GM21619 (cell line): Measurements from ENCODE around the gene FEN1.
A peak's percentile ranks its signal among the peaks of the same experiment; 100 is the strongest.

ENCODE experiments used
- ATAC-seq: cut with Tn5 transposase; IDR thresholded peaks from one replicate; pipeline ENCODE4 v1.9.1; 2021; ENCODE audit not compliant: unreplicated experiment

The FEN1 gene

DNA sequence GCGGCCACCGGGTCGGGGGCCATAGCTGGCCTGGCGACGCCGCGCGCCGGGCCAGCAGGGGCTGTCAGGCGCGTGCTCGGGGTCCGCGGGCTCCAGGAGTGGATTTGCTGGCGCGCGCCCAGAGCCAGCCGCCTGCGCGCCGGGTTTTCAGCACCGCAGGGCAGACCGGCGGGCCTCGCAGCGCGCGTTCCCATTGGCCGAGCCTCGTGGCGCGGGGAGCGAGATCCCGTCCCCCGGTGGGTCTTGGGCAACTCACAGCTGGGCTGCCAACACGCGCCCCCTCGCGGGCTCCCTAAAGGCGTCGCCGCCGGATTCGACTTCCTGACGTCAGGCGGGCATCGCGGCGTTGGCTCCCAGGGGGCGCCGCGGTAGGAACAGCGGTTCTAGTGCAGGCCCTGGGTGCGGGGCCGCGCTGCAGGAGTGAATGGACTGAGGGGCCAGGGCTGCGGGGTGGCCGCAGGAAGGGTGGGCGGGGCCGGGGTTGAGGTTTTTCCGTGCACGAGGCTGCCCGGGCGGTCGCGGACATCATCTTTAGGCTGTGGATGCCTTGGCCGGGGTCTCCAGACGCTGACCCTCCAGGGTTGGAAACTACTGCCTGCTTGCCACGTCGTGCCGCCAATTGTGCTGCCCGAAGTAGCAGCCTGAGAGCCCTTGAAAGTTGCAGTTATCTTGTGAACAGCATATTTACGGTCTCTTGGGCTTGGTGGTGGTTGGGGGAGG lies 24.2 kb downstream of the FEN1 start, which contains the start of gene FADS1:
Gene FADS1, minus strand, starts transcription at position 268 of the 720 bp plus-strand sequence. Its CDS starts 74 bp downstream, at position 194.
- peak; percentile 45 for ATAC-seq

- no peak for ATAC-seq
Measured at GRCh38 chr11:61817471-61818202, 24.9 kb downstream of the FEN1 start.

GRCh38 chr11:61820174-61820573 lies 27.5 kb downstream of the FEN1 start:
- ATAC-seq, result no peak

DNA sequence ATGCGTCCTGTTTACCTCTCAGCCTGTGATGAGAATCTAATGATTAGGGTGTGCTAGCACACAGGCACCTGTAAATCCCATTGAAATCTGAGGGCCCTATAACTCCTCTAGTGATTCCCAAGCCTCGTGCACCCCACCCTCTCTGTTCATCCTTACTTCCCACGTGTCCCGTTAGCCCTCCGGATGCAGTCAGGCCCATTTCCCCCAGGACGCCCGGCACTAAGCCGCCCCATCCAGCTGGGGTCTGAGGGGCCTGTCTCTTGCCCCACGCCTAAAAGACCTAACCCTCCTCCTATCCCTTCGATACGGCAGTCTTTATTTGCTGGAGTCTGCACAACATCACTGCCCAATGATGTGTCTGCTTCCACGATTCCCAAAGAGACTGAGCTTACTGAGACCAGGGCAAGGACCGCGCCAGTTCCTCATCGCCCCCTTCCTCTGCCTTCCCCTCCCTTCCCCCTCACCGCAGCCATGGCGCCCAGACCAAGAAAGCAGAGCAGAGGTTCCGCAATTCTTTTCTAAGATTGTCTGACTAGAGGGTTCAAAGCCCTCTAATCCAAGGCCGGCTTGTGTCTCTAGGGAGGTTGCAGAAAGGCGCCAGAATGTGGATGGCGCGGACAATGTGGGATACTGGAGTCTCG lies 34.3 kb downstream of the FEN1 start:
- no peak for ATAC-seq

GRCh38 chr11:61827571-61828378 lies 35.1 kb downstream of the FEN1 start, which contains the start of gene FADS2:
TSS of gene FADS2 (plus strand) at chr11:61828300. CDS start at chr11:61828391, 91 bp downstream.
- peak; percentile 76 for ATAC-seq

DNA sequence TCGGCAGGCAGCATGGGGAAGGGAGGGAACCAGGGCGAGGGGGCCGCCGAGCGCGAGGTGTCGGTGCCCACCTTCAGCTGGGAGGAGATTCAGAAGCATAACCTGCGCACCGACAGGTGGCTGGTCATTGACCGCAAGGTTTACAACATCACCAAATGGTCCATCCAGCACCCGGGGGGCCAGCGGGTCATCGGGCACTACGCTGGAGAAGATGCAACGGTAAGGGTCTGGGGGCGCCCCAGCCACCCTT lies 35.6 kb downstream of the FEN1 start:
- ATAC-seq, result peak; percentile 0

DNA sequence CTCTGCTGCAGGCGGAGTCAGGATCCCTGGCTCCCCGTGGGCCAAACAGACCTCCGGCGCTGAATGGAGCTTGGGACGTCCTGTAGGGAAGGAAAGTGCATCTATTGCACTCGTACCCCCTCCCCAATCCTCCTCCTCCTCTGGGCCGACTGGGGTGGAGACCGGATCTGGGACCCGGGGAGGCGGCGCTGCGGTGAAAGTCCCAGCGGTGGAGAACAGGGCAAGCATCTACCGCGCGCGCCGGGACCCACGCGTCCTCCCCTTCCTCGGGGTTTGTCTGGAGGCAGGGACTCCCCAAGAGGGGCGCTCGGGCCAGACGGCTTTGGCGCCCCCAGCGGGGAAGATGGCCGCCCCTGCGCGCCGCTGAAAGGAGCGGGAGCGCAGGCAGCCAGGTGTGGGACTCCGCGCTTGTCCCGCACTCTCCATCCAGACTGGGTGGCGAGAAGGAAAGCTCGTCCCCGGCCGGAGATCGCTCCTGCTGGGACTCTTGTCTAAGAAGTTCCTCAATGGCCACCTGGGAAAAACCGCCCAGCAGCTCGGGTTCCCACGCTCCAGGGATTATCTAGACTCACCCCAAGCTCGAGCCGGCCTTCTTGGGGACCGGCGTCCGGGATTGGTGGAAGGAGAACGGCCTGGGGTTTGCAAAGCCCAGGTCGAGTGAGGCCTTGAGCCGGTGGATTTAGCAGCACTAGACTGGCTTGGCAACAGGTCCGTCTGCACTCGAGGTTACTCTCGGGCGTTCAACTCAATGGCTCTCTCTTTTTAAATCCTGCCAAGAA lies 36.1 kb downstream of the FEN1 start:
- peak; percentile 15 for ATAC-seq

- ATAC-seq, result no peak
Measured at GRCh38 chr11:61829806-61830205, 37.1 kb downstream of the FEN1 start.

DNA sequence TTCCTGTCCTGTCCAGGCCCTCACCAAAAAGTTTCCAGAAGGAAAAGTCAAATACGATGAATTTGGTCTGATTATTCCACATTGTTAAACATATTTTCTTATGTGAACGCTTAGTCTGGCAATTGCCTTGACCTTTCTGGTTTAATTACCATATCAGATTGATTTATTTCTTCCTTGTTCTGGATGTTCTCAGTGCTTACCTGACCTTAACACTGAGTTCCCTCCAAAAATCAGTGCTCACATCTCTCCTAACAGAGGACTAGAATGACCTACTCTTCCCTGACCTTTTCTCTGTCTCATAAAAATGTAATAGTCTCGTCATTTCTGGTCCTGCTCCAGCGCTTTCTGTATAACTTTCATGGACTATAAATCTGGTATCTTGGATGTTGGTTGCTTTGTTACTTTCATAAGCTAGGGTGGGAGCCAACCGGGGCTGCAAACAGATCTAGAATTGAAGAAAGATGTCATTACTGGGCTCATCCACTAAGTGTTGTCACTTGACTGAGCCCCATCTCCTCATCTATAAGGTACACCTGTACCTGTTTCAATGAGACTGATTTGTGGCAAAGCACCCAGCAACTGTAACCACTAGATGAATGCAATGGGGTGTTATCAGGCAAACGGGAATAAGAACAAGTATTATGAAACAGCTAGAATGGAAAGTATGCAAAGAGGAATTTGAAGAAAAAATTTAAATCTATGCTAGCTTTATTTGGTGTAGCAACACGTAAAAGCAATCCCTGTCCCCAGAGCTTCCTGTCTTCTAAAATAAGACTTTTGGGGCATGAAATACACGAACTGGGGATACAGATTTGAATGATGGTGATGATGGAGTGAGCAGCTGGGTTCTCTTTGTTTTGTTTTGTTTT lies 37.8 kb downstream of the FEN1 start:
- no peak for ATAC-seq

GRCh38 chr11:61832207-61832606 lies 39.5 kb downstream of the FEN1 start:
- no peak for ATAC-seq

DNA sequence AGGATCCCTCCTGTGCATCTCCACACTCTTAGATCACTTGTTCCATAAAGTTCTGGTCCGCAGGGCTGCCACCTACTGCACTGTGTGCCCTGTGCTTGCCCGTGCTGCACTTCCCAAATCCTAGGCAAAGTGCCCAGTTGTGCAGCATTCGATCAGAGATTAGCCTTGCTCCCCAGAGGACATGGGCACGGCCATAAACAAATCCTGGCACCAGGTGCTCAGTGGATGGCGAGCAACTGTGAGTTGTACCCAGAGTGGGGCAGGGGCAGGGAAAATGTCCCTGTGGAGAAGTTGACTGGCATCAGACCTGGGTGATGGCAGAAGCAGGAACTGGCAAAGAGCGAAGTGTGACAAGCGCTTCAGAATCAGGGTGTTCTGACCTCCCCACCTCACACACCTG lies 40.0 kb downstream of the FEN1 start:
- no peak for ATAC-seq

GRCh38 chr11:61833471-61833870 lies 40.8 kb downstream of the FEN1 start:
- no peak for ATAC-seq

GRCh38 chr11:61833926-61834277 lies 41.2 kb downstream of the FEN1 start:
- ATAC-seq, result no peak

DNA sequence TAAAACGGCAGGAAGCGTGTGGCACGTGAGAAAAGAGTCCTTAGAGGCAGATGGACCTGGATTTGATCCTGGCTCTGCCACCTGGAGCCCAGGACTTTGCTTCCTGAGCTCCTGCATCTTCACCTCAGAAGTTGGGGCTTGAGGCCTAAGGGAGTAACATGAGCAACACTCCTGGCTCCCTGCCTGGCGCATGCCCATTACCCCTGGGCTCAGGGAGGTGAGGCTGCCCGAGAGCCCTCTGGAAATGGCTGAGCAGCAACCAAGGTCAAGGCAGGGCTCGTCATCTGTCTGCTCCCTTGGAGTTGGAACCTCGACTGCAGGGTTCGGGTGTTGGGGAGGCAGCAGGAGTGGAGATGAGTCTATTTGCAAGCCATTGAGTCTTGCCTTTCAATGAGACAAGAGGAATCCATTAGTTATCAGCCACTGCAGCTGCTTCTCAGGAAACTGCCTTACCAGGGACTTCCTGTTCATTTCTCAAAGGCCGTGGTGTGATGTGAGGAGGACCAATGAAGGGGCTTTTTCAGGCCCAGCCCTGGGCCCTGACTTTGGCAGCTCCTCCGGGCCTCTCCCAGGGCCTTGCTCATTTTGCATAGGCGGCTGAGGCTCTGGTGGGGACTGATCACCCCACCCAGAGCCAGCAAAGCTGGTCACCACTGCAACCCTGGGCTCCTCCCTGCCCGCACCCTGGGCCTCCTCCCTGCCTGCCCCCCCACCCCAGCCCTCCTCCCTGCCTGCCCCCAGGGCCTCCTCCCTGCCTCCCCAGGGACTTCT lies 41.8 kb downstream of the FEN1 start:
- ATAC-seq, result peak; percentile 94

- ATAC-seq, result no peak
Measured at GRCh38 chr11:61836193-61836592, 43.5 kb downstream of the FEN1 start.

- ATAC-seq, result no peak
Measured at GRCh38 chr11:61837411-61838005, 44.8 kb downstream of the FEN1 start.

- ATAC-seq, result no peak
Measured at GRCh38 chr11:61838501-61838900, 45.8 kb downstream of the FEN1 start.

DNA sequence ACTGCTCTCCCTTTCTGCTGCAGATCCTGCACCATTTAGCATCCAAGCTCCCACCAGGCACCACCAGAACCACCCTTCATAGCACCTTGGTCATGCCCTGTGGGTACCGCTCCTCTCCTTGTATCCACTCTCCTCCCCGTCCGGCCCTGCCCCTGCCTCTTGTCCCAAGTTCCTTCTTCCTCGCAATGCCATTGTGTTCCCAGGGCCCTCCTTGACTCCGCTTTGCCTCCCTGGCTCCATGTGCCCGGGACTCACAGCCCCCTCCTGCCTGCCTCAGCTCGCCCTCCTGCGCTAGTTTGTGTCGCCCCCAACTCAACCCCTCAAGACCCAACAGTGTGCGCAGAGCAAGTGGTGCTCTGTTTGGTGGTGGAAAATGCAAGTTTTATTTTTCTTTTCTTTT lies 46.2 kb downstream of the FEN1 start:
- ATAC-seq, result no peak

DNA sequence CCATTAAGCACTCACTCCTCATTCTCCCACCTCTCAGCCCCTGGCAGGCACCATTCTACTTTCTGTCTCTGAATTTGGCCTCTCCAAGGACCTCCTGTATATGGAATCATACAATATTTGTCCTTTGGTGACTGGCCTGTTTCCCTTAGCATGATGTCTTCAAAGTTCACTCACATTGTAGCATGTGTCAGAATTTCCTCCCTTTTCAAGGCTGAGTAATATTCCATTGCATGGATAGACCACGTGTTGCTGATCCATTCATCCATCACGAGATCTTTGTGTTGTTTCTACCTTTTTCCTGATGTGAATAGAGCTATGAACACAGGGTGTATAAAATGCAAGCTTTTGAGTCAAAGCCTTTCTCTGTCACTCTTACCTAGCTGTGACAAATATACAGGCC lies 47.0 kb downstream of the FEN1 start:
- no peak for ATAC-seq
